ENCODE measurements around the gene TAS2R60.

DNA sequence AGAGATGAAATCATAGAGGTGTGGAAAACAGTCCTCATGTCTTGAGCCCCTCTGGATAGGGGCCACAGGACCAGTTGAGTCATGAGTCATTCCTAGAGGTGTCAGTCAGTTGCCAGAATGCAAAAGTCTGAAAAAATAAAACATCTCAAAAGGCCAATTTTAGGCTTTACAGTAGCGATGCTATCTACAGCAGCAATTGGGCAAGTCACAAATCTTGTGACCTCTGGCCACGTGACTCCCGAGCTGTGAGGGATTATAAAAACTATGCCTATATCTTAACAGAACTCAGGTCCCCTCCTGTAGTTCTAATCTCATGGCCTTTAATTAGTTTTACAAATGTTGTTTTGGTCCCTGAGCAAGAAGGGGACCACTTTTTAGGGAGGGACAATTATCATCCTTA, 18.8 kb downstream of the TAS2R60 start:
- no peak for TF ChIP-seq CHD1 (IDR thresholded peaks at IDR 0.05; ENCODE audit: low read depth, low read length)
- no peak for TF ChIP-seq CTCF (conservative IDR thresholded peaks at IDR 0.05; ENCODE audit: low read depth, low read length)
- no peak for TF ChIP-seq RAD21 (IDR thresholded peaks at IDR 0.05; ENCODE audit: low read length)
- no peak for TF ChIP-seq RCOR1 (IDR thresholded peaks at IDR 0.05; ENCODE audit: insufficient replicate concordance, low read length)
- no peak for TF ChIP-seq RFX5 (IDR thresholded peaks at IDR 0.05; ENCODE audit: low read depth, low read length)
- TF ChIP-seq POLR2A (IDR thresholded peaks at IDR 0.05; ENCODE audit: low read depth, low read length): no peak
- TF ChIP-seq MXI1 (IDR thresholded peaks at IDR 0.05; ENCODE audit: borderline replicate concordance, low read depth, low read length): no peak
- no peak for TF ChIP-seq FOS (IDR thresholded peaks at IDR 0.05; ENCODE audit: low read depth, low read length)
- TF ChIP-seq BHLHE40 (IDR thresholded peaks at IDR 0.05; ENCODE audit: low read depth, low read length): no peak
- no peak for TF ChIP-seq MAZ (IDR thresholded peaks at IDR 0.05; ENCODE audit: borderline replicate concordance, low read depth, low read length)

Measured in IMR-90 (cell line).